ENCODE results near the gene ANP32A.

- no peak for TF ChIP-seq EZH2 (IDR thresholded peaks at IDR 0.05; ENCODE audit: borderline replicate concordance, low read depth, low read length, severe bottlenecking)
- no peak for TF ChIP-seq CTCF (IDR thresholded peaks at IDR 0.05; ENCODE audit: borderline replicate concordance, extremely low read depth, low read length, poor library complexity, severe bottlenecking)
Observed at GRCh38 chr15:68844856-68845550, 24.3 kb upstream of the ANP32A start.

Data from DND-41 (cell line).